Measurements from ENCODE around the gene TMA7. TPM values are rescaled to one million over a fixed set of nuclear protein-coding genes. Genes with fewer than 3 reads are reported as not detected.

TMA7 gene
- total and polyA plus RNA-seq, 2 of the 13 experiments (the other 11 are each of a cell fraction or from before 2014, with no cell fraction given), result 100 to 486 TPM

DNA sequence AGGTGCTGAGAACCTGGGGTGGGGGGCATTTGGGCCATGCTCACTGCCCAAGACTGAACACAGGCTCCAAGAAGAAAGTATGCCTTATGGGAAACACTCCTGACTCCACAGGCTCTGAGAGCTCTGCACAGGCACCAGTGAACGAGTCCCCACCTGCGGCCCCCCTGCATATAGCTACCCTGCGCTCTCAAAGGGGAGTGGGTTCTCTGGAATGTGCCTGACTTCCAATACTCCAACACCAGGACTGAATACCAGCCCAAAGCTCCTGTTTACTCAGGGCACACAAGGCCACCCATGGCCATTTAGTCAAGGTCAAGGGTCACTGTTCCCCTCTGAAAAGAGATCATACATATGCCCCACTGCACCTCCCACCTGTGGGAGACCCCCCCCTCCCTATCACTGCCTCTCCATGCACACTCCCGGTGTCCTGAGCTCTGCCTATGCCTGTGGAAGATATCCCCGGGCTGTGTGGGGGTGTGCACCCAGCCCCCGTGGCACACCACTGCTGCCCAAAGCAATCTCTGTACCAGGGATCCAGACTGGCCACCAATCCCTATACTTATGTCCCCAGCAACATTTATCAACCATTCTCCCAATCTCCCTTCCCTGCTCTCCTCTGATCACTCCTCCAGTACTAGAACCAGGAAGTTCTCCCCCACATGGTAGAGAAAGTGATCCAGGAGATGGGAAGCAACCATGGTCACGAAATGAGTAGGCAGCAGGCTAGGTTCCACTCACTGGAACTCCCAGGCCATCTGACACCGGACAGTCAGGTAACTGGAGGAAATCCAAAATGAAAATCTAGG lies 8.6 kb upstream of the TMA7 start (continued):
- TF ChIP-seq MIER3 (CRISPR knock-in tag; IDR thresholded peaks at IDR 0.05; ENCODE audit: borderline replicate concordance) (peak; percentile 75; the same call in 1 of the 2 replicates), RXRB (CRISPR knock-in tag; IDR thresholded peaks at IDR 0.05; ENCODE audit: borderline replicate concordance) (peak; percentile 93), EHMT2 (IDR thresholded peaks at IDR 0.05; ENCODE audit: borderline replicate concordance, low read depth, low read length) (no peak), SPEN (CRISPR knock-in tag; IDR thresholded peaks at IDR 0.05; ENCODE audit: low read depth) (peak; percentile 40; the same call in 1 of the 2 replicates), E2F5 (CRISPR knock-in tag; conservative IDR thresholded peaks at IDR 0.05) (no peak), IKZF1 (IDR thresholded peaks at IDR 0.05) (no peak), PAX8 (CRISPR knock-in tag; IDR thresholded peaks at IDR 0.05; ENCODE audit: borderline replicate concordance) (no peak), ZNF143 (CRISPR knock-in tag; IDR thresholded peaks at IDR 0.05) (peak; percentile 39; the same call in 1 of the 2 replicates), MTA1 (CRISPR knock-in tag; IDR thresholded peaks at IDR 0.05; ENCODE audit: borderline replicate concordance) (peak; percentile 85), ARNTL (CRISPR knock-in tag; IDR thresholded peaks at IDR 0.05) (peak; percentile 46; the same call in 1 of the 2 replicates), ZNF646 (CRISPR knock-in tag; IDR thresholded peaks at IDR 0.05) (no peak), GLI4 (CRISPR knock-in tag; IDR thresholded peaks at IDR 0.05; ENCODE audit: borderline replicate concordance) (0 out of 2 replicates have a peak, but pooled peaks have one; percentile 35), SOX13 (IDR thresholded peaks at IDR 0.05) (no peak), SOX13 (CRISPR knock-in tag; conservative IDR thresholded peaks at IDR 0.05 in 1 of 2, IDR thresholded peaks at IDR 0.05 in 1 of 2) (peak in 1 of 2 experiments; percentile 88; a peak in 2 of 4 replicates), MAX (IDR thresholded peaks at IDR 0.05) (no peak)
- TF ChIP-seq, protein P1, sequence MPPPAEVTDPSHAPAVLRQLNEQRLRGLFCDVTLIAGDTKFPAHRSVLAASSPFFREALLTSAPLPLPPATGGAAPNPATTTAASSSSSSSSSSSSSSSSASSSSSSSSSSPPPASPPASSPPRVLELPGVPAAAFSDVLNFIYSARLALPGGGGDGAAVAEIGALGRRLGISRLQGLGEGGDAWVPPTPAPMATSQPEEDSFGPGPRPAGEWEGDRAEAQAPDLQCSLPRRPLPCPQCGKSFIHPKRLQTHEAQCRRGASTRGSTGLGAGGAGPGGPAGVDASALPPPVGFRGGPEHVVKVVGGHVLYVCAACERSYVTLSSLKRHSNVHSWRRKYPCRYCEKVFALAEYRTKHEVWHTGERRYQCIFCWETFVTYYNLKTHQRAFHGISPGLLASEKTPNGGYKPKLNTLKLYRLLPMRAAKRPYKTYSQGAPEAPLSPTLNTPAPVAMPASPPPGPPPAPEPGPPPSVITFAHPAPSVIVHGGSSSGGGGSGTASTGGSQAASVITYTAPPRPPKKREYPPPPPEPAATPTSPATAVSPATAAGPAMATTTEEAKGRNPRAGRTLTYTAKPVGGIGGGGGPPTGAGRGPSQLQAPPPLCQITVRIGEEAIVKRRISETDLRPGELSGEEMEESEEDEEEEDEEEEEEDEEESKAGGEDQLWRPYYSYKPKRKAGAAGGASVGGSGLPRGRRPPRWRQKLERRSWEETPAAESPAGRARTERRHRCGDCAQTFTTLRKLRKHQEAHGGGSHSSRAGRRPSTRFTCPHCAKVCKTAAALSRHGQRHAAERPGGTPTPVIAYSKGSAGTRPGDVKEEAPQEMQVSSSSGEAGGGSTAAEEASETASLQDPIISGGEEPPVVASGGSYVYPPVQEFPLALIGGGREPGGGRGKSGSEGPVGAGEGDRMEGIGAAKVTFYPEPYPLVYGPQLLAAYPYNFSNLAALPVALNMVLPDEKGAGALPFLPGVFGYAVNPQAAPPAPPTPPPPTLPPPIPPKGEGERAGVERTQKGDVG (CRISPR knock-in tag; IDR thresholded peaks at IDR 0.05; ENCODE audit: borderline replicate concordance), result no peak
